ENCODE data around the gene NOP53. TPM values are rescaled to one million over a fixed set of nuclear protein-coding genes. Genes with fewer than 3 reads are reported as not detected.
A peak's percentile ranks its signal among the peaks of the same experiment; 100 is the strongest.

NOP53 gene
- total and polyA plus RNA-seq, 9 of the 15 experiments (the other 6 are each of a cell fraction or from before 2014, with no cell fraction given): 6.5 to 274 (median 145) TPM

DNA sequence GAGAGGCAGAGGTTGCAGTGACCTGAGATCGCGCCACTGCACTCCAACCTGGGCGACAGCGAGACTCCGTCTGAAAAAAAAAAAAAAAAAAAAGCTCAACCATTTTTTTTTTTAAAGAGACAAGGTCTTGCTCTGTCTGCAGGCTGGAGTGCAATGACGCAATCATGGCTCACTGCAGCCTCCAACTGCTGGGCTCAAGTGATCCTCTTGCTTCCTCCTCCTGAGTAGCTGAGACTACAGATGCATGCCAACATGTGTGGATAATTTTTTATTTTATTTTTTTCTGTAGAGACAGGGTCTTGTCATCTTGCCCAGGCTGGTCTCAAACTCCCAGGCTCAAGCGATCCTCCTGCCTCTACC, 21.8 kb upstream of the NOP53 start (continued):
- TF ChIP-seq, protein P1, sequence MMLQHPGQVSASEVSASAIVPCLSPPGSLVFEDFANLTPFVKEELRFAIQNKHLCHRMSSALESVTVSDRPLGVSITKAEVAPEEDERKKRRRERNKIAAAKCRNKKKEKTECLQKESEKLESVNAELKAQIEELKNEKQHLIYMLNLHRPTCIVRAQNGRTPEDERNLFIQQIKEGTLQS (IDR thresholded peaks at IDR 0.05): peak; percentile 96
- TF ChIP-seq, protein P1 (CRISPR knock-in tag; conservative IDR thresholded peaks at IDR 0.05): no peak
- TF ChIP-seq, protein P2, sequence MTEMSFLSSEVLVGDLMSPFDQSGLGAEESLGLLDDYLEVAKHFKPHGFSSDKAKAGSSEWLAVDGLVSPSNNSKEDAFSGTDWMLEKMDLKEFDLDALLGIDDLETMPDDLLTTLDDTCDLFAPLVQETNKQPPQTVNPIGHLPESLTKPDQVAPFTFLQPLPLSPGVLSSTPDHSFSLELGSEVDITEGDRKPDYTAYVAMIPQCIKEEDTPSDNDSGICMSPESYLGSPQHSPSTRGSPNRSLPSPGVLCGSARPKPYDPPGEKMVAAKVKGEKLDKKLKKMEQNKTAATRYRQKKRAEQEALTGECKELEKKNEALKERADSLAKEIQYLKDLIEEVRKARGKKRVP (CRISPR knock-in tag; IDR thresholded peaks at IDR 0.05): 0 out of 2 replicates have a peak, but pooled peaks have one; percentile 60
- TF ChIP-seq PHF20 (IDR thresholded peaks at IDR 0.05; ENCODE audit: partially characterized antibody): no peak
- TF ChIP-seq, protein P3, sequence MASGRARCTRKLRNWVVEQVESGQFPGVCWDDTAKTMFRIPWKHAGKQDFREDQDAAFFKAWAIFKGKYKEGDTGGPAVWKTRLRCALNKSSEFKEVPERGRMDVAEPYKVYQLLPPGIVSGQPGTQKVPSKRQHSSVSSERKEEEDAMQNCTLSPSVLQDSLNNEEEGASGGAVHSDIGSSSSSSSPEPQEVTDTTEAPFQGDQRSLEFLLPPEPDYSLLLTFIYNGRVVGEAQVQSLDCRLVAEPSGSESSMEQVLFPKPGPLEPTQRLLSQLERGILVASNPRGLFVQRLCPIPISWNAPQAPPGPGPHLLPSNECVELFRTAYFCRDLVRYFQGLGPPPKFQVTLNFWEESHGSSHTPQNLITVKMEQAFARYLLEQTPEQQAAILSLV (tag; IDR thresholded peaks at IDR 0.05): peak; percentile 66; the same call in 1 of the 2 replicates
- TF ChIP-seq SNIP1 (IDR thresholded peaks at IDR 0.05; ENCODE audit: low read depth): no peak
- peak; percentile 97 for TF ChIP-seq ZNF384 (IDR thresholded peaks at IDR 0.05; ENCODE audit: low read depth, low read length)
- TF ChIP-seq CBX2 (IDR thresholded peaks at IDR 0.05; ENCODE audit: insufficient read depth, low read length, poor library complexity, severe bottlenecking): no peak
- no peak for TF ChIP-seq SRSF3 (IDR thresholded peaks at IDR 0.05; ENCODE audit: insufficient read depth, low read length)
- peak; percentile 88 for TF ChIP-seq JUND (IDR thresholded peaks at IDR 0.05; ENCODE audit: borderline replicate concordance, low read depth, low read length)
- TF ChIP-seq JUND (tag; IDR thresholded peaks at IDR 0.05; ENCODE audit: borderline replicate concordance, low read depth, low read length): no peak; the same call in 2 of the 3 replicates
- TF ChIP-seq GABPB2 (CRISPR knock-in tag; conservative IDR thresholded peaks at IDR 0.05): no peak
- no peak for TF ChIP-seq TRIM28 (IDR thresholded peaks at IDR 0.05)
- TF ChIP-seq ZNF197 (CRISPR knock-in tag; IDR thresholded peaks at IDR 0.05; ENCODE audit: low read depth): no peak
- TF ChIP-seq, protein P4, sequence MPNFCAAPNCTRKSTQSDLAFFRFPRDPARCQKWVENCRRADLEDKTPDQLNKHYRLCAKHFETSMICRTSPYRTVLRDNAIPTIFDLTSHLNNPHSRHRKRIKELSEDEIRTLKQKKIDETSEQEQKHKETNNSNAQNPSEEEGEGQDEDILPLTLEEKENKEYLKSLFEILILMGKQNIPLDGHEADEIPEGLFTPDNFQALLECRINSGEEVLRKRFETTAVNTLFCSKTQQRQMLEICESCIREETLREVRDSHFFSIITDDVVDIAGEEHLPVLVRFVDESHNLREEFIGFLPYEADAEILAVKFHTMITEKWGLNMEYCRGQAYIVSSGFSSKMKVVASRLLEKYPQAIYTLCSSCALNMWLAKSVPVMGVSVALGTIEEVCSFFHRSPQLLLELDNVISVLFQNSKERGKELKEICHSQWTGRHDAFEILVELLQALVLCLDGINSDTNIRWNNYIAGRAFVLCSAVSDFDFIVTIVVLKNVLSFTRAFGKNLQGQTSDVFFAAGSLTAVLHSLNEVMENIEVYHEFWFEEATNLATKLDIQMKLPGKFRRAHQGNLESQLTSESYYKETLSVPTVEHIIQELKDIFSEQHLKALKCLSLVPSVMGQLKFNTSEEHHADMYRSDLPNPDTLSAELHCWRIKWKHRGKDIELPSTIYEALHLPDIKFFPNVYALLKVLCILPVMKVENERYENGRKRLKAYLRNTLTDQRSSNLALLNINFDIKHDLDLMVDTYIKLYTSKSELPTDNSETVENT (CRISPR knock-in tag; IDR thresholded peaks at IDR 0.05): no peak
- TF ChIP-seq, protein P5, sequence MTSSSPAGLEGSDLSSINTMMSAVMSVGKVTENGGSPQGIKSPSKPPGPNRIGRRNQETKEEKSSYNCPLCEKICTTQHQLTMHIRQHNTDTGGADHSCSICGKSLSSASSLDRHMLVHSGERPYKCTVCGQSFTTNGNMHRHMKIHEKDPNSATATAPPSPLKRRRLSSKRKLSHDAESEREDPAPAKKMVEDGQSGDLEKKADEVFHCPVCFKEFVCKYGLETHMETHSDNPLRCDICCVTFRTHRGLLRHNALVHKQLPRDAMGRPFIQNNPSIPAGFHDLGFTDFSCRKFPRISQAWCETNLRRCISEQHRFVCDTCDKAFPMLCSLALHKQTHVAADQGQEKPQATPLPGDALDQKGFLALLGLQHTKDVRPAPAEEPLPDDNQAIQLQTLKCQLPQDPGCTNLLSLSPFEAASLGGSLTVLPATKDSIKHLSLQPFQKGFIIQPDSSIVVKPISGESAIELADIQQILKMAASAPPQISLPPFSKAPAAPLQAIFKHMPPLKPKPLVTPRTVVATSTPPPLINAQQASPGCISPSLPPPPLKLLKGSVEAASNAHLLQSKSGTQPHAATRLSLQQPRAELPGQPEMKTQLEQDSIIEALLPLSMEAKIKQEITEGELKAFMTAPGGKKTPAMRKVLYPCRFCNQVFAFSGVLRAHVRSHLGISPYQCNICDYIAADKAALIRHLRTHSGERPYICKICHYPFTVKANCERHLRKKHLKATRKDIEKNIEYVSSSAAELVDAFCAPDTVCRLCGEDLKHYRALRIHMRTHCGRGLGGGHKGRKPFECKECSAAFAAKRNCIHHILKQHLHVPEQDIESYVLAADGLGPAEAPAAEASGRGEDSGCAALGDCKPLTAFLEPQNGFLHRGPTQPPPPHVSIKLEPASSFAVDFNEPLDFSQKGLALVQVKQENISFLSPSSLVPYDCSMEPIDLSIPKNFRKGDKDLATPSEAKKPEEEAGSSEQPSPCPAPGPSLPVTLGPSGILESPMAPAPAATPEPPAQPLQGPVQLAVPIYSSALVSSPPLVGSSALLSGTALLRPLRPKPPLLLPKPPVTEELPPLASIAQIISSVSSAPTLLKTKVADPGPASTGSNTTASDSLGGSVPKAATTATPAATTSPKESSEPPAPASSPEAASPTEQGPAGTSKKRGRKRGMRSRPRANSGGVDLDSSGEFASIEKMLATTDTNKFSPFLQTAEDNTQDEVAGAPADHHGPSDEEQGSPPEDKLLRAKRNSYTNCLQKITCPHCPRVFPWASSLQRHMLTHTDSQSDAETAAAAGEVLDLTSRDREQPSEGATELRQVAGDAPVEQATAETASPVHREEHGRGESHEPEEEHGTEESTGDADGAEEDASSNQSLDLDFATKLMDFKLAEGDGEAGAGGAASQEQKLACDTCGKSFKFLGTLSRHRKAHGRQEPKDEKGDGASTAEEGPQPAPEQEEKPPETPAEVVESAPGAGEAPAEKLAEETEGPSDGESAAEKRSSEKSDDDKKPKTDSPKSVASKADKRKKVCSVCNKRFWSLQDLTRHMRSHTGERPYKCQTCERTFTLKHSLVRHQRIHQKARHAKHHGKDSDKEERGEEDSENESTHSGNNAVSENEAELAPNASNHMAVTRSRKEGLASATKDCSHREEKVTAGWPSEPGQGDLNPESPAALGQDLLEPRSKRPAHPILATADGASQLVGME (CRISPR knock-in tag; IDR thresholded peaks at IDR 0.05): no peak
- TF ChIP-seq ILK (tag; IDR thresholded peaks at IDR 0.05; ENCODE audit: borderline replicate concordance, low read depth): no peak
- no peak for TF ChIP-seq CC2D1A (IDR thresholded peaks at IDR 0.05)
- TF ChIP-seq FOSL1 (tag; conservative IDR thresholded peaks at IDR 0.05): peak; percentile 44; the same call in 1 of the 2 replicates
